DMS153 treated with DMSO at 0.1 percent for 48 hours (cell line): Measurements from ENCODE around the gene MYO3B.
"Not testable (repeated sequence)": the region's sequence is repeated elsewhere in the genome, so short reads cannot be mapped to it uniquely, and the experiment has no call there.

Source experiments
- DNase-seq: peaks from one replicate; lab custom pipeline; 2025; ENCODE audit not compliant: unreplicated experiment; lab: John Stamatoyannopoulos, UW

MYO3B gene

DNA sequence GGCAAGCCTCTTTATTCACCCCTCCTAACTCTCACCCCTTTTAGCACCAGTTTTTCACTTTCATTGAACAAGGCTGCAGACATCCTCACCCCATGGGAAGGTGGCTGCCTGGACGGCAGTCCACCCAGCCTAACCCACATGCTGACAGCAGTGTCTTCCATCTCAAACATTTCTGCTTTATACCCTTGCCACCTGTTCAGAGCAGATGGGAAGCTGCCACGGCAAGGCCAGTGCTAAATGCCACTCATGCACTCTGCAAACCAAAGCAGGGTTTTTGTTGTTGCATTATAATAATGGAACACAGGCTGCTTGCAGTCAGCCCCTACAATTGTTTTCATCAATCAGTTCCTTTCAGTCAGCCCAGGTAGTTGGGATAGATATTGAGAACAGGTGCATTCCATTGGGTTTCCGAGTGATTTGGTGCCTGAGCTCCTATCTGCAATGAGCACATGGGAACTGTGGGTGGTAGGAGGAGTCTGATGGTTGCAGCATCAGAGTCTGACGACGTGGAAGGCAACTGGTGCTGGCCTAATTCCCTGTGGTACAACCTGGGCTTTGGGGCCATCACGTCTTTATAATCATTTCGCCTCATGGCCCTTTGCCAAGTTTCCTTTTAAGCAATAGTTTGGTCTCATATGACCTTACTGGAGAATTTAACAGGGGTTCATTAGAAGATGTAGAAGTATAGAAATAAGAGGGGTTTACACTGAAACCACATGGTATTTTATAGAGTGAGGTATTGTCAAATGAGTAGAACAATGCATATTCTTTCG lies 284.7 kb downstream of the MYO3B start:
- no peak for DNase-seq

DNA sequence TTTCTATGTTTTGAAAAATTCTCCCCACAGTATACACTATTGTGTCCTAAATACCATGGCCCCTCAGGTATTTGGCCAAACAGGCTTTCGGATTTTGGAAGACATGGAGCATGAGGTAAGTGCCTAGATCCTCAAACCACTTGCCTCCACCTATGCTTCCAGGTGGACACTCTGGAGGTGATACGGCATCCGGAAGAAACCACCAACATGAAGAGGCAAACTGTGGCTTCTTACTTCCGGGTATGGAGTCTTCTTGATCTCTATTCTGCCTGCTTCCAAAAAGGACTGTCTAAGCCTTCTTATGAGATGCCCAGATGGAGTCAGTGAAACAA lies 285.2 kb downstream of the MYO3B start:
- no peak for DNase-seq

DNA sequence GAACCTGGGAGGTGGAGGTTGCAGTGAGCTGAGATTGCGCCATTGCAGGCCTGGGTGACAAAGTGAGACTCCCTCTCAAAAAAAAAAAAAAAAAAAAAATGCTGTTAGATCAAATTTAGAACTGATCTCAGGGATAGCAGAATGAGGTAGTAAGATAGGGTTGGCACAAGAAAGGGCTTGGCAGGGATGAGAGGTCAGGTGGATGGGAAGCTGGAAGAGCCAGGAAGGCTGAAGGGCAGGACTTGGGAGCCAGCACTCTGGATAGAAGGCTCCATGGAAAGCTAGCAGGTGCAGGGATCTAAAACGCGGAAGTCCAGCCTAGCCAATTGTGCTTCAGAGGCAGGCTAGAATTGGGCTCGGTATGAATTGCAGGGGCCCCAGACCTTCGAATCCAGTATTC lies 286.3 kb downstream of the MYO3B start:
- no peak for DNase-seq

DNA sequence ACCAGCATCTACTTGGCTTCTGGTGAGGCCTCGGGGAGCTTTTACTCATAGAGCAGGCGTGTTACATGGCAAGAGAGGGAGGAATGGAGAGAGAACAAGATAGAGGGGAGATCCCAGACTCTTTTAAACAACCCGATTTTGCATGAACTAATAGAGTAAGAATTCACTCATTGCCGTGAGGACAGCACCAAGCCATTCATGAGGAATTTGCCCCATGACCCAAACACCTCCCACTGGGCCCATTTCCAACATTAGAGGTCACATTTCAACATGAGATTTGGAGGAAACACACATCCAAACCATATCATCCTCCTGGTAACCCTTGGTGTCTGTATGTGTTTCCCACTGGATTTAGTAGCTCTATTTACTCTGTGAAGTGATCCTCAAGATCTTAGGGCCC lies 287.3 kb downstream of the MYO3B start:
- DNase-seq = no peak

DNA sequence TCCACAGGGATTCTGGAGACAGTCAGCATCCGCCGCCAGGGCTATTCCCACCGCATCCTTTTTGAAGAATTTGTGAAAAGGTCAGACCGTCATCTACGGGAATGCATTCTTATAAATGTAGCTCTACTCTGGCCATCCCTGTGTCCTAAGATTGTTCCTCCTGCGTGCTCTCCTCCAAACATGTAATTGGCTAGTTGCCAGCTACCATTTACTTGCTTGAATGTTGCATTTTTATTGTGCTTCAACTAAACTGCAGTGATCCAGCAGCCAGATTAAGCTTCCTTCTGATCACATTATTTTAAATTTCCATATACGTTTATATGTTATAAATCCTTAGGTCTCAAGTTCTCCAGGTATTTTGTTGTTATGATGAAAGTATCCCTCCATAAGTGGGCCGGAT lies 288.7 kb downstream of the MYO3B start:
- no peak for DNase-seq

DNA sequence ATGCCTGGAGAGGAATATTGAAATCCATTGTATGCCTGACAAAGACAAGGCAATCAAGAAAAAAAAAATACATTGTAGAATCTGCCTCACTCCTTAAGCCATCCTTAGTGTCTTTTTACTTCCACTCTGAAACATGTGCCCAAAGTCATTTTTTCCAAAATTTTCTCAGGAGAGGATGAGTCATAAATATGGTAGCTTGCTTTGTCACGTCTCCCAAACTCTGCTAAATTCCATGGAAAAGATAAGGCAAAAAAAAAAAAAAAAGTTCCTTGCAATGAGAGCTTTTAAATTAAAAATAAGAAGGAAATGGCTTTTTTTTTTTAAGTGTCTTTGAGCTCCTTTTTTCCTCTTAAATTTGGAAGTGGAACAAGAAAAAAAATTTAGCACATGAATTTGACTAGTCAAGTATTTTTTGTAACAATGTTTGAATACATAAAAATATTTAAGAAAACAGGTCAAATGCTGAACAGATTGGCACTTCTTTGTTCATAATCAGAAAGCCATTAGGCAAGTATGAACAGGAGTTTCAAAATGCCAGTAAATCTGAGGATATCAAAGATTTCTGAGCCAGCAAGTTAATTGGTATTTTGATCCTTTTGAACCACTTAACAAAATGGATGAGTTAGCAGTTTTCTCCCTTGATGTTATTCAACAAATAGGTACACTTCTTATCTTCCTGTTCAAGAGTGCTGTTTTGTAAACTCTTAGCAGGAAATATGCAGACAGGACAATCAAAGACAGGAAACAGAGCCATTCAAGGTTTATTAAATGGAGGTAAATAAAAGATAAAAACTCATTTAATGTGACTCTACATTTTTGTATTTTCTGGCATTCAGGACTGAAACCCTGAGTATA lies 289.8 kb downstream of the MYO3B start:
- DNase-seq = peak; percentile 26

DNA sequence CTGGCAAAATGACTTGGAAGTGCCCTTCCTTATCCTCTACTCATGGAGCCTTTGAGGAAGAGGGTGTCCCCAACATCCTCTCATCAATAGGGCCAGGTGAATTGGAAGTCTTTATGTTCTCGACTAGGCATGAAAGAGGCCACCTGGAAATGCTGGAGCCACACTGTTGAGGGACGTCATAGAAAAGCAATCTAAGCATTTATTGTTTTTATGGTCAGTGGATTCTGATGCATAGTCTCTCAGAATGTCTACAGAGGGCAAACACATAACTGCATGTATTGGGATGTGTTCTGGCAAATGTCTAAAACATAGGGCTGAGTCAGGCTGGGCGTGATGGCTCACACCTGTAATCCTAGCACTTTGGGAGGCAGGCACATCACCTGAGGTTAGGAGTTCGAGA lies 290.6 kb downstream of the MYO3B start:
- no peak for DNase-seq

DNA sequence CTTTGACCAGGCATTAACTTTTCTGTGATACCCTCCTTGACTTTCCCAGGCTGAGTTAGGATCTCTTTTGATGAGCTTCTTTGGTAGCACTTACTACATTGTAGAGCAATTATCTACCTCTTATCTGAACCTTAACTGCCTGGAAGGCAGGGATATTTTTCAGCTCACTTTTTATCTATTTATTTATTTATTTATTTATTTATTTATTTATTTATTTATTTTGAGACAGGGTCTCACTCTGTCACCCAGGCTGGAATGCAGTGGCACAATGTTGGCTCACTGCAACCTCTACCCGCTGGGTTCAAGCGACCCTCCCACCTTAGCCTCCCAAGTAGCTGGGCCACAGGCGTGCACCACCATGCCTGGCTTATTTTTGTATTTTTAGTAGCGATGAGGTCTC lies 294.6 kb downstream of the MYO3B start:
- DNase-seq = not testable (repeated sequence)

DNA sequence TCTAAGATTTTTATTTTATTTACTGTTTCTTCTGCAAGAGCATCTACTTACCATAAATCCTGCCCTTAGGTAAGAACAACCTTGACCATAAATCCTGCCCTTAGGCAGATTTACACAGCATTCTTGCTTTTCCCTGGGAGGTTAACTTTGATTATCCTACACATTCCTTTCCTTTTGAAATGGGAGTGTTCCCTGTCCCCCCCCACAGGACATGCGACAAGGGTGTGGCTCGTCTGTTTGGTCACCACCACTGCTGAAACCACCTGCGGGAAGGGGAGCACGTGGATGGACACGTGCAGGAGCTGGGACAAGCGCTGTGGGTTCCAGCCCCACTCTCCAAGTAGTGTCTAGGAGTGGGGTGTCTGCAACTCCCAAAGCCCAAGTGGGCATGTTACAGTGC lies 297.9 kb downstream of the MYO3B start:
- DNase-seq = no peak

DNA sequence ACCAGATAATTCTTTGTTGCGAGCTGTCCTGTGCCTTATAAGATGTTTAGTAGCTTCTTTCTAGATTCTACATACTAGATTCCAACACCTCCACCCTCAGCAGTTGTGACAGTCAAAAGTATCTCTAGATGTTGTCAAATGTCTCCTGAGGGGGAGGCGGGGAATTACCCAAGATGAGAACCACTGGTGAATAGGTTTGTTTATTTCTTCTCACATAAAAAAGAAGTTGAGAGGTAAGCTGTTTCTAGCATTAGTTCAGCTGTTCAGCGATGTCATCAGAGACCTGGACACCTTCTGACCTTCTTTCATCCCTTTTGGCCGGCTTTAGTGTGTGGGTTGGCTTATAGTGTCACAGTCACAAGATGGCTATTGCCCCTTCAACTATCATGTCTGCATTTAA lies 299.7 kb downstream of the MYO3B start:
- no peak for DNase-seq

DNA sequence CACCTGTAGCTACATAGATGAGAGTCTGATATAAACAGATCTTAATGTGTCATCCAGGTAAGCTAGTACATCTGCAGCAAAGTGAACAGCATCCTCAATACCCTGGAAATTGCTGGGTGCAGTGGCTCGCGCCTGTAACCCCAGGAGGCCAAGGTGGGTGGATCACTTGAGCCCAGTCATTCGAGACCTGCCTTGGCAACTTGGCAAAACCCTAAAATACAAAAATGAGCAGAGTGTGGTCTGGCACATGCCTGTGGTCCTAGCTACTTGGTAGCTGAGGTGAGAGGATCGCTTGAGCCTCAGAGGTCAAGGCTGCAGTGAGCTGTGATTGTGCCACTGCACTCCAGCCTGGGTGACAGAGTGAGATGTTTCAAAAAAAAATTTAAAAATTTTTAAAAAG lies 303.3 kb downstream of the MYO3B start:
- no peak for DNase-seq

DNA sequence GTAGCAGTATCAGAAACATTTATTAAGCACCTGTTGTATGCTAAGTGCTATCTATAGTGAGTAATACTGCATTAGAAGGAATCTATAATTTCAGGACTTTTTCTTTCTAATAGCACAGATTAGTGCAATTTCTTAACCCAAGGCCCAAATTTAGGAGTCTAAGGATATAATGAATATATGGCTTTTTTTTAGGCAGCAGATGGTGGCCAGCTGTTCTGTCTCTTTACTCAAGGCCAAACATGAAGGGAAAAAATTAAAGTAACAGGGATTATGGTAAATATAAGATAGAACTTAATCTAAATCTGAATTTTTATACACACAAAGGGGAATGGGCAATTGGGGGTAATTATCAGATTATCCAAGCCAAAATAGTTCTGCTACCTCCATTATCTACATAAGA lies 306.6 kb downstream of the MYO3B start:
- DNase-seq = no peak

DNA sequence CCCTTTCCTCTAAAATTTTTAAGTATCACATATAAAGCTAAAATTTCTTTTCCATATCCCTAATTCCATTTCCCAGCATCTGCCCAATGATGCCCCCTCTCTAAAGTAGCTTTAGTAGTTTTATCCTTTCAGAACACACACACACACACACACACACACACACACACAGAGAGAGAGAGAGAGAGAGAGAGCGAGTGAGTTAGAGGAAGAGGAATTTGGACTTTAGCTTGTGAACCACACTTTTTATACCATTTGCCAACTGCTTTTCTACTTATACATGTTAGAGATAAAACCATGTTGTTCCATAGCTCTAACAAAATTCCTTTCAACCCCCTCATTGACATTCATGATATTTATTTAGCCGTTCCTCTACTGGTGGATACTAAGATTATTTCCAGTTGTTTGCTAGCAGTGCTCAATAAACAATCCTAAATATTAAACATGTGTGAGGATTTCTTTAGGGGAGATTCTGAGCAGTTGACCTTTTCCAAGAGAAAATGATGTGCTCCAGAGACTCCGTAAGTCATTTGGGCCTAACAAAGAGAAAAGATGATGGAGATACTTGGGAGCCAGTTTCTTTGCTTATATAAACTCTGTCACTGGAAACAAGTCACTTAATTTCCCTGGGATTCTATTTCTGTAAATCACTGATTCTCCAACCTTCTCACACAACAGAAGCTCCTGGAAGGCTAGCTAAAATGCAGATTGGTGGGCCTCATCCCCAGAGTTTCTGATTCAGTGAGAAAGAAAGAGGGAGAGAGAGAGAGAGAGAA lies 307.5 kb downstream of the MYO3B start:
- no peak for DNase-seq

DNA sequence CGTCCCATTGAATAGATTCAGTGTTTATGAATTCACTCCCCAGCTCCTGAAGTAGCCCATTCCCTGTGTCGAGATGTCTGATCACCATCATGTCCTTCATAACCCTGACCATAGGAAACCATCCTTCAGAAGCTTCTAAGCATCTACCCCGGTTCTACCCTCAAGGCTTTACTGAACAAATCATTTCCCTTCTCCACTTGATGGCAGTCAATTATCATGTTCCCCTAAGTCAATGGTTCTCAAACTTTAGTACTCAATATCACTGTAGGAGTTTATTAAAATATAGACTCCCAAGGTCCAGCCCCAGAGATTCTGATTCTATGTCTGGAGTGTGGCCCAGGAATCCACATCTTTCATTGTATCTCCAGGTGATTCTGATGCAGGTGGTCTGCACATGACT lies 308.8 kb downstream of the MYO3B start:
- DNase-seq = no peak

DNA sequence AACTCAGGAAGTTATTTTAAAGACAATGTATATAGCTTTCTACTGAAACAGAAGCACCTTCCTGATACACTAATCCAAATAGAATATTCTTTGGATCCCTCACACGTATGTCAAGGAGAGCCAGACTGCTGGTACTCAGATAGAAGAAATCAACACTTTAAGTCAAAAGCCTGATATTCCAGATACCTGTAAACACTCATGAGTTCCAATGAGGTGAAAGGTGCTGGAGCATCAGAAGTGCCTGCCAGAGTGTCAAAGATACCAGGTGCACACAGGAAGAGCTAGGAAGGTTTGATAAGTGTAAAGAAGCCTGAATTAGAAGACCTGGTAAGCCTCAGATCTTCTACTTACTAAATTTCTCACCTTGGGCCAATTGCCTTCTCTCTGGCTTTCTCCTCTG lies 310.9 kb downstream of the MYO3B start:
- peak; percentile 8 for DNase-seq

DNA sequence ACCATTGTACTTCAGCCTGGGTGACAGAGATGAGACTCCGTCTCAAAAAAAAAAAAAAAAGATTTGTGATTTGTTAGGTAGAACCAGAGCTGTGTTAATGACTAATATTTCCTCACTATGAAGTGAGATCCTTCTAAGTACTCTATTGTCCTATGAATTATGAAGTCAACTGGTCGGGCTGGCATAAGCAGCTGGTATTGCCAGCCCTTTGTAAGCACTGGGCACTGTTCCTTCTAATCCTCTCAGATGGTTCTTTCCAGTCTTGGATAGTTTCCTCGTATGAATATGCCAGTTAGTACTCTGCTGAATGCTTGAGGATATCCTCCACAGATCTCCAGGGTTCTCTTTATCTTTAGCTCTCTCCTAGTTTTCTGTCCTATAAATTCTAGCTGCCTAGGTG lies 314.1 kb downstream of the MYO3B start:
- no peak for DNase-seq

DNA sequence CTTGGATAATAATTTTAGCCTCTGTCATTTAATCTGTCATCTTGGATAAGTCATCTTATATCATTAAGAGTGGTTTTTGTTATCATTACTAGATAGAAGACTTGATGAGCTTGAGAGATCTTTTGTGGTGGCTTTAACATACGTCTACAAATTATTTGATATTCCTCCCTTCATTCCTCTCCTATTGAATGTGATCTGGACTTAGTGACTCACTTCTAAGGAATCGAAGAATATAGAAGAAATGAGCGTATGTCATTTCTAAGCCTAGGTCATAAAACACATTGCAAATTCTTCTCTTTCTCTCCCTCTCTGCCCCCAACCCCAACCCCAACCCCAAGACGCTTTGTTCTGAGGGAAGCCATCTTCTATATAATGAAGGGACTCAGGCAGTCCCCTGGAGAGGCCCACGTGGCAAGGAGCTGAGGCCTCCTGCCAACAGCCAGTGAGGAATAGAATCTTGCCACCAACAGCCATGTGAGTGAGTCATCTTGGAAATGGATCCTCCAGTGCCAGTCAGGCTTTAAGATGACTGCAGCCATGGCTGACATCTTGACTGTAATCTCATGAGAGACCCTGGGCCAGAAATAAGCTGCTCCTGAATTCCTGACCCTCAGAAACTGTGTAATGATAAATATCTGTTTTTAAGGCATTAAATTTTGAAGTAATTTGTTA lies 315.6 kb downstream of the MYO3B start:
- DNase-seq = no peak

DNA sequence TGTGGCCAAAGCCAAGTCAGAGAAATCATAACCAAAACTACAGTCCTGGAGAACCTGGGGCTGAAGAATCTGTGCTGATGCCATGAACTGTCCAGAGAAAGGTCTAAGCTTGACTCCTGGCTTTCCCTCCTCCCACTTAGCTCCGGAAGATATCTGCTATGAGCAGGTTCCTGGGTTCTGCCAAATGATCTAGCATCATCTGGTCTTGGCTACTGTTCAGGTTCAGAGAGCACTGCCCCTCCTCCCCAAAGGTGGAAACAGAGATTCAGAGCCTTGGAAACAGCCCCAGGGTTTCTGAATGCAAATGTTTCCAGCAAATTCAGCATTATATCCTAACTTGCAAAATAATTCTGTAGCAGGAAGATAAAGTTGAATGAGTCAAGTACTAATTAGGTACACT lies 317.9 kb downstream of the MYO3B start:
- no peak for DNase-seq

DNA sequence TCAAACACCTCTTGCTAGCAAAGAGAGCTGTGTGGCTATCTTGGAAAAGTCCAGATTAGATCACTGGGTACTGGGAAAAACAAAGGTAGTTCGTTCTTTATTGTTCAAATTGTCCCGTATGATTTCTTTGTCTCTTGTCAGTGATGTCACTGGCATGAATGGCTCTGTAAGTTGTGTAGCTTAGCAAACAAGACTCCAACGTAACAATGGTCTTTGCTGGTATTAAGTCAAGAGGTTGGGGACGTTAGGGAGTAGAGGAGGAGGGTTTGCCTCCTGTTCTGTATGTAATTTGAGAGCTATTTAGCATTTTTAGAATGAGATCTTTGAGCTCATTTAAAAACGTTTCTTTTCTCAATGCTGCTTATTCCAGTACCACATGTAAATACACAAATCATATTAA lies 320.7 kb downstream of the MYO3B start:
- DNase-seq = peak; percentile 44

DNA sequence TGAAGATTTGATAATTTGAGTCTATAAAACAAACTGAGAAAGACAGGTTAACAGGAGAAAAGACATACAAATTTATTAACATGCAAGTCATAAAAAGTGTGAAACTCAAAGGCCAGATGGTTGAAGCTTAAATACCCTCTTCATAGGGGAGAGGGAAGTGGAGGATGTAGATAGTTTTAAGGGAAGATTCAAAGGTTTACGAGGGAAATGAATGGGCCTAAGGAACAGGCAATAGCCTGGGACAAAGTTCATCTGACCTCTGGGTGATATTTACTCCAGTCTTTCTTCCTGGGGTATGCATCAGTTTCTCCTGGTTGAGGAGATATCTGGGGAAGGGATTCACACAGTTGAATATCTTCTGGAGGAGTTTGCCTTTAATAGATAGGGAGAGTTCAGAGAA lies 322.2 kb downstream of the MYO3B start:
- DNase-seq = no peak

DNA sequence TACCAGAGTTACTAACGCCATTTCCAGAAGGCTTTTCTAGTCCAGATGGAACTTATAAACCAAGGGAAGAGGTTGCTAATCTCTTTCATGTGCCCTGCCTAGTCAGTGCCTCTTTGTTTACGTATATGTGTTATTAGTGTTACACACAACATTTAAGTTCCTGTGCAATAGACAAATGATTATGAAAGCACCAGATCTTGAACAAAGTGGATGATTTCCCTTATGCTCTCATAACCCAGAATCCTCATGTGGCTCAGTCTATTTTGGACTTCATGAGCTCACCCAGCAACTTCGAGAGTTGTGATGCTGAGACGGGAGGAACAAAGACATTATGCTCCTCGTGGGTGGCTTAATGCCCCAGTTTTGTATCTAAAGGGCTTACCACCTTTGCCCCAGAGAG lies 322.8 kb downstream of the MYO3B start:
- DNase-seq = no peak
